HepG2 (cell line): ENCODE results near the gene DCUN1D2. TPM values are rescaled to one million over a fixed set of nuclear protein-coding genes. Genes with fewer than 3 reads are reported as not detected.

Experiments used
- polyA plus RNA-seq, 8 experiments: library from polyadenylated mRNA; depleted of rRNA in 3 of 8; stranded (reverse) in 7 of 8; unstranded in 1 of 8; fragments of >200 nt; fragmentation: Illumina TruSeq in 4 of 8; extraction: Trizol in 4 of 8; gene quantifications; 2 replicates each; pipeline versions ENCODE4 v1.2.1 to v1.2.3, GENCODE V29; 2011 to 2016; ENCODE audit warnings: low read depth in 4 of 8, missing spikeins in 1 of 8, mixed read lengths in 1 of 8; ENCODE audit not compliant: insufficient read depth in 1 of 8
- small RNA-seq, 3 experiments: library from RNA; depleted of rRNA; stranded (forward); fragments of <200 nt; gene quantifications; one replicate each; pipeline ENCODE3, GENCODE V24; 2012; ENCODE audit warnings: low read depth in 2 of 3, low replicate concordance in 1 of 3; ENCODE audit not compliant: insufficient read length in 3 of 3, insufficient read depth in 2 of 3
- total RNA-seq, 5 experiments: library from RNA; depleted of rRNA; stranded (reverse); fragments of >200 nt; fragmentation: Illumina TruSeq; extraction: Trizol; gene quantifications; 2 replicates each; pipeline ENCODE4 v1.2.3, GENCODE V29; 2016; ENCODE audit warnings: low read depth in 1 of 5

The DCUN1D2 gene
- total and polyA plus RNA-seq, 2 of the 13 experiments (the other 11 are each of a cell fraction or from before 2014, with no cell fraction given): 9.1 to 9.6 TPM

Small RNA genes lying within 50 kb of the gene (small RNA-seq; reads per million reads assigned to genes)
- 0 to 0.10 (median 0) reads per million in 3 experiments for gene RNU1-16P

Other genes starting within 250 kb of the DCUN1D2 start
- 33.2 and 112 TPM in 2 replicates for gene LAMP1, start 193.5 kb downstream of the DCUN1D2 start, total RNA-seq (2016; rRNA removed; fragmentation: Illumina TruSeq; extraction: Trizol)
- 103 TPM in 2 replicates for gene LAMP1, start 193.5 kb downstream of the DCUN1D2 start, polyA plus RNA-seq (2011; rRNA removed)
- 30.3 and 30.8 TPM in 2 replicates for gene GRTP1, start 126.6 kb downstream of the DCUN1D2 start, total RNA-seq (2016; rRNA removed; fragmentation: Illumina TruSeq; extraction: Trizol)
- 40.5 and 40.6 TPM in 2 replicates for gene GRTP1, start 126.6 kb downstream of the DCUN1D2 start, polyA plus RNA-seq (2011; rRNA removed)
- gene ADPRHL1, start 37.2 kb downstream of the DCUN1D2 start, total RNA-seq (2016; rRNA removed; fragmentation: Illumina TruSeq; extraction: Trizol): 0.34 and 0.40 TPM in 2 replicates
- 0.34 and 0.65 TPM in 2 replicates for gene ADPRHL1, start 37.2 kb downstream of the DCUN1D2 start, polyA plus RNA-seq (2011; rRNA removed)
- 78.3 and 84.2 TPM in 2 replicates for gene TFDP1, start 94.0 kb upstream of the DCUN1D2 start, total RNA-seq (2016; rRNA removed; fragmentation: Illumina TruSeq; extraction: Trizol)
- gene TFDP1, start 94.0 kb upstream of the DCUN1D2 start, polyA plus RNA-seq (2011; rRNA removed): 31.6 and 38.0 TPM in 2 replicates
- gene ATP4B, start 167.5 kb upstream of the DCUN1D2 start, total RNA-seq (2016; rRNA removed; fragmentation: Illumina TruSeq; extraction: Trizol): not detected in 2 replicates
- gene ATP4B, start 167.5 kb upstream of the DCUN1D2 start, polyA plus RNA-seq (2011; rRNA removed): not detected in 2 replicates
- gene GRK1, start 176.5 kb upstream of the DCUN1D2 start, total RNA-seq (2016; rRNA removed; fragmentation: Illumina TruSeq; extraction: Trizol): 0.07 TPM in 1 of 2 replicates, not detected in the other
- 0.03 and 0.12 TPM in 2 replicates for gene GRK1, start 176.5 kb upstream of the DCUN1D2 start, polyA plus RNA-seq (2011; rRNA removed)